Fibroblast of villous mesenchyme (primary cell): ENCODE results near the gene SGCA. TPM values are rescaled to one million over a fixed set of nuclear protein-coding genes. Genes with fewer than 3 reads are reported as not detected.

Source experiments
- DNase-seq: peaks from one replicate; pipeline ENCODE4 v3.0.0-alpha.2; 2010; ENCODE audit warnings: low read depth
- H3K4me3 ChIP-seq: 2 replicates; pipeline ENCODE4 v1.5.1; 2011; ENCODE audit warnings: low read depth, mild to moderate bottlenecking, low read length
- CTCF ChIP-seq: IDR thresholded peaks from 2 replicates; pipeline ENCODE4 v1.5.1; 2012; ENCODE audit warnings: low read depth, mild to moderate bottlenecking, low read length; ENCODE audit not compliant: insufficient read depth
- total RNA-seq: library from RNA; depleted of rRNA; stranded (reverse); fragments of >200 nt; gene quantifications from 2 replicates; pipeline ENCODE4 v1.2.3, GENCODE V29; 2012

The SGCA gene
- total RNA-seq, 1 donor = not detected

- peak within 1 kb of the TSS; percentile 49 for H3K4me3 ChIP-seq
- TF ChIP-seq CTCF = no peak
- no peak for DNase-seq
Measured at GRCh38 chr17:50129728-50130558, 35.9 kb upstream of the SGCA start, which contains the start of gene SAMD14. Gene SAMD14, minus strand, starts transcription at chr17:50130160. Its CDS starts 5,201 bp downstream, at chr17:50124959.

- no peak for TF ChIP-seq CTCF
- DNase-seq = no peak
- peak overlapping the region; percentile 49 for H3K4me3 ChIP-seq
Measured at GRCh38 chr17:50130559-50131305, 35.1 kb upstream of the SGCA start.

- TF ChIP-seq CTCF = no peak
- no peak overlapping the region for H3K4me3 ChIP-seq
- DNase-seq = no peak
Measured at GRCh38 chr17:50132104-50132794, 33.6 kb upstream of the SGCA start.

GRCh38 chr17:50133028-50133768 lies 32.6 kb upstream of the SGCA start:
- H3K4me3 ChIP-seq = no peak overlapping the region
- DNase-seq = peak; percentile 43
- TF ChIP-seq CTCF = no peak

GRCh38 chr17:50133769-50134099 lies 32.1 kb upstream of the SGCA start:
- no peak overlapping the region for H3K4me3 ChIP-seq
- DNase-seq = no peak
- no peak for TF ChIP-seq CTCF
